Stimulated activated effector memory CD8-positive, alpha-beta T cell treated with anti-CD3 and anti-CD28 coated beads, Interleukin-12 subunit alpha, Interleukin-12 subunit beta, amount 100 ng/mL, for 72 hours (primary cell): ENCODE measurements around the gene POU2F3.
A peak's percentile ranks its signal among the peaks of the same experiment; 100 is the strongest.
"Not testable (repeated sequence)": the region's sequence is repeated elsewhere in the genome, so short reads cannot be mapped to it uniquely, and the experiment has no call there.

Experiments
- ATAC-seq: fragments of 150-1000 bp; cut with Tn5 transposase; 2 replicates; pipeline ENCODE4 v1.10.0; 2021
- DNase-seq, 2 donors: peaks; one replicate each; pipeline ENCODE4 v3.0.0; 2021 to 2022; ENCODE audit warnings: low spot score in 2 of 2
- H3K27ac Mint-ChIP-seq: one replicate; pipeline ENCODE4 v1.8.0; 2022; ENCODE audit warnings: mild to moderate bottlenecking, mixed read lengths
- H3K36me3 Mint-ChIP-seq: one replicate; pipeline ENCODE4 v1.8.0; 2022; ENCODE audit warnings: mild to moderate bottlenecking, mixed read lengths
- H3K4me1 Mint-ChIP-seq: one replicate; pipeline ENCODE4 v1.8.0; 2022; ENCODE audit warnings: mixed read lengths
- H3K4me3 Mint-ChIP-seq: one replicate; pipeline ENCODE4 v1.8.0; 2022; ENCODE audit warnings: mild to moderate bottlenecking, mixed read lengths
- H3K9me3 Mint-ChIP-seq: one replicate; pipeline ENCODE4 v1.8.0; 2022; ENCODE audit warnings: mixed read lengths

The POU2F3 gene

GRCh38 chr11:120249279-120250262 is 9.6 kb downstream of the POU2F3 start:
- ATAC-seq (no peak), DNase-seq (no peak)
- H3K36me3 Mint-ChIP-seq: no peaks in the 10 kb centered on the region
- peaks cover 24% of the 10 kb centered on the region for H3K4me1 Mint-ChIP-seq
- no peak overlapping the region for H3K27ac Mint-ChIP-seq
- peak overlapping the region; percentile 54 for H3K4me3 Mint-ChIP-seq
- no peaks in the 10 kb centered on the region for H3K9me3 Mint-ChIP-seq

GRCh38 chr11:120253377-120253776 is 13.4 kb downstream of the POU2F3 start:
- H3K36me3 Mint-ChIP-seq, ATAC-seq, DNase-seq, H3K9me3 Mint-ChIP-seq, H3K4me3 Mint-ChIP-seq, H3K27ac Mint-ChIP-seq: not testable (repeated sequence)
- H3K4me1 Mint-ChIP-seq: peaks cover 18% of the 10 kb centered on the region

- DNase-seq (no peak), ATAC-seq (no peak)
- Mint-ChIP-seq H3K4me1 (peaks cover 6% of the 10 kb centered on the region), H3K9me3 (no peaks in the 10 kb centered on the region), H3K27ac (no peak overlapping the region), H3K4me3 (no peak overlapping the region), H3K36me3 (no peaks in the 10 kb centered on the region)
These were observed 15.0 kb downstream of the POU2F3 start for GRCh38 chr11:120254788-120255518.

GRCh38 chr11:120255519-120255866 is 15.6 kb downstream of the POU2F3 start:
- Mint-ChIP-seq H3K9me3 (no peaks in the 10 kb centered on the region), H3K4me1 (peaks cover 6% of the 10 kb centered on the region), H3K36me3 (no peaks in the 10 kb centered on the region), H3K27ac (no peak overlapping the region), H3K4me3 (no peak overlapping the region)
- ATAC-seq (no peak), DNase-seq (no peak)

GRCh38 chr11:120256178-120256577 is 16.2 kb downstream of the POU2F3 start:
- Mint-ChIP-seq H3K4me1 (peaks cover 6% of the 10 kb centered on the region), H3K4me3 (no peak overlapping the region), H3K9me3 (no peaks in the 10 kb centered on the region), H3K36me3 (no peaks in the 10 kb centered on the region), H3K27ac (no peak overlapping the region)
- DNase-seq: no peak
- ATAC-seq: no peak

GRCh38 chr11:120256779-120257178 is 16.8 kb downstream of the POU2F3 start:
- H3K4me1 Mint-ChIP-seq: peaks cover 6% of the 10 kb centered on the region
- no peak overlapping the region for H3K4me3 Mint-ChIP-seq
- H3K27ac Mint-ChIP-seq: no peak overlapping the region
- no peaks in the 10 kb centered on the region for H3K9me3 Mint-ChIP-seq
- H3K36me3 Mint-ChIP-seq: no peaks in the 10 kb centered on the region
- no peak for DNase-seq
- no peak for ATAC-seq

- ATAC-seq (no peak), DNase-seq (no peak)
- Mint-ChIP-seq H3K9me3 (no peaks in the 10 kb centered on the region), H3K4me3 (no peak overlapping the region), H3K4me1 (peaks cover 6% of the 10 kb centered on the region), H3K36me3 (no peaks in the 10 kb centered on the region), H3K27ac (no peak overlapping the region)
These were observed 17.4 kb downstream of the POU2F3 start for GRCh38 chr11:120257346-120257745.

- no peak for DNase-seq
- no peak for ATAC-seq
- H3K9me3 Mint-ChIP-seq: no peaks in the 10 kb centered on the region
- peaks cover 6% of the 10 kb centered on the region for H3K4me1 Mint-ChIP-seq
- no peaks in the 10 kb centered on the region for H3K36me3 Mint-ChIP-seq
- H3K27ac Mint-ChIP-seq: no peak overlapping the region
- no peak overlapping the region for H3K4me3 Mint-ChIP-seq
These were observed 18.7 kb downstream of the POU2F3 start for GRCh38 chr11:120258661-120259060.

GRCh38 chr11:120259241-120259640 is 19.3 kb downstream of the POU2F3 start:
- Mint-ChIP-seq H3K4me1 (peaks cover 6% of the 10 kb centered on the region), H3K4me3 (no peak overlapping the region), H3K9me3 (no peaks in the 10 kb centered on the region), H3K36me3 (no peaks in the 10 kb centered on the region), H3K27ac (no peak overlapping the region)
- ATAC-seq: no peak
- no peak for DNase-seq

GRCh38 chr11:120259988-120260565 is 20.1 kb downstream of the POU2F3 start:
- no peak overlapping the region for H3K27ac Mint-ChIP-seq
- no peak for DNase-seq
- no peak for ATAC-seq
- no peaks in the 10 kb centered on the region for H3K36me3 Mint-ChIP-seq
- H3K4me1 Mint-ChIP-seq: peaks cover 5% of the 10 kb centered on the region
- no peaks in the 10 kb centered on the region for H3K9me3 Mint-ChIP-seq
- H3K4me3 Mint-ChIP-seq: no peak overlapping the region

- H3K27ac Mint-ChIP-seq: no peak overlapping the region
- H3K4me3 Mint-ChIP-seq: no peak overlapping the region
- ATAC-seq (no peak), DNase-seq (no peak)
- no peaks in the 10 kb centered on the region for H3K4me1 Mint-ChIP-seq
- no peaks in the 10 kb centered on the region for H3K36me3 Mint-ChIP-seq
- no peaks in the 10 kb centered on the region for H3K9me3 Mint-ChIP-seq
These were observed 20.7 kb downstream of the POU2F3 start for GRCh38 chr11:120260616-120261015.

GRCh38 chr11:120261321-120261720 is 21.4 kb downstream of the POU2F3 start:
- H3K36me3 Mint-ChIP-seq: no peaks in the 10 kb centered on the region
- no peaks in the 10 kb centered on the region for H3K4me1 Mint-ChIP-seq
- DNase-seq (no peak), ATAC-seq (no peak)
- no peaks in the 10 kb centered on the region for H3K9me3 Mint-ChIP-seq
- no peak overlapping the region for H3K27ac Mint-ChIP-seq
- no peak overlapping the region for H3K4me3 Mint-ChIP-seq

GRCh38 chr11:120261931-120262330 is 22.0 kb downstream of the POU2F3 start:
- no peak overlapping the region for H3K4me3 Mint-ChIP-seq
- H3K36me3 Mint-ChIP-seq: no peaks in the 10 kb centered on the region
- DNase-seq: no peak
- no peak overlapping the region for H3K27ac Mint-ChIP-seq
- ATAC-seq: no peak
- H3K9me3 Mint-ChIP-seq: no peaks in the 10 kb centered on the region
- H3K4me1 Mint-ChIP-seq: no peaks in the 10 kb centered on the region

- H3K9me3 Mint-ChIP-seq: no peaks in the 10 kb centered on the region
- no peaks in the 10 kb centered on the region for H3K36me3 Mint-ChIP-seq
- H3K4me3 Mint-ChIP-seq: no peak overlapping the region
- DNase-seq (no peak), ATAC-seq (no peak)
- no peak overlapping the region for H3K27ac Mint-ChIP-seq
- H3K4me1 Mint-ChIP-seq: no peaks in the 10 kb centered on the region
These were observed 27.4 kb downstream of the POU2F3 start for GRCh38 chr11:120267319-120267718.

GRCh38 chr11:120268686-120269085 is 28.7 kb downstream of the POU2F3 start:
- ATAC-seq: no peak
- H3K4me3 Mint-ChIP-seq: no peak overlapping the region
- H3K4me1 Mint-ChIP-seq: no peaks in the 10 kb centered on the region
- no peak for DNase-seq
- no peak overlapping the region for H3K27ac Mint-ChIP-seq
- no peaks in the 10 kb centered on the region for H3K9me3 Mint-ChIP-seq
- no peaks in the 10 kb centered on the region for H3K36me3 Mint-ChIP-seq
